Pancreas (tissue), 10 donors: ENCODE results near the gene VPS26B. TPM values are rescaled to one million over a fixed set of nuclear protein-coding genes. Genes with fewer than 3 reads are reported as not detected.
"Not testable (repeated sequence)": the region's sequence is repeated elsewhere in the genome, so short reads cannot be mapped to it uniquely, and the experiment has no call there.

Experiments used
- ATAC-seq, 4 donors: fragments of 200-7000 bp; cut with Tn5 transposase; one replicate each; pipeline versions ENCODE4 v1.8.0 to v1.9.1; 2020; ENCODE audit warnings: mild to moderate bottlenecking in 4 of 4, moderate library complexity in 4 of 4
- DNase-seq, 6 donors: peaks; one replicate each; pipeline ENCODE4 v3.0.0-alpha.2; 2020
- FAIRE-seq: peaks from 2 replicates; lab custom pipeline; 2012; peaks lifted over from hg19 to GRCh38; lab: Jason Lieb, UNC
- H3K27ac ChIP-seq, 4 donors: fragments of 200-600 bp; sonication (generic); 1 replicate in 3 of 4; 2 replicates in 1 of 4; pipeline versions ENCODE4 v1.5.0 to v1.8.0; 2020
- H3K27me3 ChIP-seq, 4 donors: fragments of 200-600 bp; one replicate each; pipeline ENCODE4 v1.8.0; 2021
- H3K36me3 ChIP-seq, 3 donors: fragments of 200-600 bp; sonication (generic) in 1 of 3; one replicate each; pipeline versions ENCODE4 v1.5.0 to v1.8.0; 2020 to 2021
- H3K4me1 ChIP-seq, 3 donors: fragments of 200-600 bp; one replicate each; pipeline ENCODE4 v1.8.0; 2021
- H3K4me3 ChIP-seq, 4 donors: fragments of 200-600 bp; sonication (generic) in 2 of 4; one replicate each; pipeline versions ENCODE4 v1.5.0 to v1.8.0; 2020 to 2021
- H3K9me3 ChIP-seq, 4 donors: fragments of 200-600 bp; one replicate each; pipeline ENCODE4 v1.8.0; 2021
- WGBS, 2 donors: extraction: QIAGEN DNeasy Blood & Tissue Kit; methylation state at CpG; one replicate each; pipeline ENCODE4 v1.1.7; 2013; 5-methylcytosine and 5-hydroxymethylcytosine counted together
- intact Hi-C, 3 donors: fragments of 100-400 bp; cut with DNase I; formaldehyde crosslinking; loops; one replicate each; pipeline versions ENCODE4 v1.11.1 to v1.14.2; 2022
- polyA plus RNA-seq, 2 donors: library from polyadenylated mRNA; stranded (reverse); fragments of 200-250 nt; gene quantifications; one replicate each; pipeline ENCODE4 v1.2.3, GENCODE V29; 2013
- total RNA-seq, 6 donors: library from RNA; stranded (reverse); fragmentation: NEBNext Ultra II Directional in 4 of 6; extraction: Animal tissue kit (Norgen Biotek cat#: 25700) in 4 of 6; gene quantifications; one replicate each; pipeline versions ENCODE4 v1.2.1 to v1.2.4, GENCODE V29; 2021 to 2023
- TF ChIP-seq, protein P1 (sequence below), 4 donors: fragments of 200-600 bp; sonication (generic) in 3 of 4; IDR thresholded peaks; one replicate each; pipeline versions ENCODE4 v1.5.0 to v1.8.0; 2021; ENCODE audit warnings: antibody characterized with exemption in 4 of 4
- donor health status: healthy with polysubstance abuse.
- donor health status: DM: no; HTN: no; CAD: no; lungs with moderate emphysema.
- donor health status: DM: no; HTN: no; CAD: no.
- donor health status: control.
- donor health status: control.
- donor health status: Bipolar disorder and iron deficiency.
- donor health status: DM: yes; HTN: yes; CAD: no.
- donor health status: DM: no; HTN: no; CAD: no.
- donor health status: DM: no; HTN: no; CAD: no.
- donor health status: DM: yes; HTN: yes; CAD: no.

The VPS26B gene
- total and polyA plus RNA-seq, 8 donors, result 18.1 to 30.3 (median 26.5) TPM

DNA sequence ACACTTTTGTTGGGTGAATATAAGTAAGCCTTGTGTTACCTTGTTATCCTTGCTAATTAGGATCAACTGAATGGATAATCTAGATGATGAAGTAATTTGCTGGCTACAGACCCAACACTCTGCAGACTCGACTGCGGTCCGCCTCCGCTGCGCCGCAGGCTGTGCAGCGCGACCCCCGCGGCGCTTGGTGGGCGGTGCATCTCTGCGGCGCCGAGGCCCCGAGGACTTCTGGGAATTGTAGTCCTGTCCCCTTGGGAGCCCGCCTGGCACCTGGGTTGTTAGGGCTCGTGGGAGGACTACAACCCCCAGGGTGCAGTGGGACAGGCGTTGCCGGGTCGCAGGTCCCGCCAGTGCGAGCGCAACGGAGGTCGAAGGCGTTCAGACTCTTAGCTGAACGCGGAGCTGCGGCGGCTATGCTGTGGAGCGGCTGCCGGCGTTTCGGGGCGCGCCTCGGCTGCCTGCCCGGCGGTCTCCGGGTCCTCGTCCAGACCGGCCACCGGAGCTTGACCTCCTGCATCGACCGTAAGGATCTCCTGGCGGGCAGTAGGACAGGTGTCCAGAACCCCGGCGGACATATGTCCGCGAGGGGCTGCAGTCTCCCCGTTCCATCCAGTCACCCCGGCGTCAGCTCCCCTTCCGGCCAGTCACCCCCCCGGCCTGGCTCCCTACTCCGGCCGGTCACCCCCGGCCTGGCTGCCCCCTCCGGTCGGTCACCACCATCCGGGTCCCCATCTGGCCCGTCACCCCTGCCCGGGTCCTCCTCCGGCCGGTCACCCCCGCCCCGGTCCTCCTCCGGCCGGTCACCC lies 28.9 kb downstream of the VPS26B start, which contains the start of the genes ACAD8 and THYN1:
Gene ACAD8, plus strand, starts transcription at position 381 of the 806 bp plus-strand sequence. Its CDS starts 33 bp downstream, at position 414.
Gene THYN1, minus strand, starts transcription at position 165 of the 806 bp plus-strand sequence. CDS start 470 bp downstream, outside the sequence.
- ATAC-seq (peak; percentile 99 to 100 (median 100)), FAIRE-seq (no peak), DNase-seq (peak; percentile 93 to 98 (median 96))
- TF ChIP-seq, protein P1, sequence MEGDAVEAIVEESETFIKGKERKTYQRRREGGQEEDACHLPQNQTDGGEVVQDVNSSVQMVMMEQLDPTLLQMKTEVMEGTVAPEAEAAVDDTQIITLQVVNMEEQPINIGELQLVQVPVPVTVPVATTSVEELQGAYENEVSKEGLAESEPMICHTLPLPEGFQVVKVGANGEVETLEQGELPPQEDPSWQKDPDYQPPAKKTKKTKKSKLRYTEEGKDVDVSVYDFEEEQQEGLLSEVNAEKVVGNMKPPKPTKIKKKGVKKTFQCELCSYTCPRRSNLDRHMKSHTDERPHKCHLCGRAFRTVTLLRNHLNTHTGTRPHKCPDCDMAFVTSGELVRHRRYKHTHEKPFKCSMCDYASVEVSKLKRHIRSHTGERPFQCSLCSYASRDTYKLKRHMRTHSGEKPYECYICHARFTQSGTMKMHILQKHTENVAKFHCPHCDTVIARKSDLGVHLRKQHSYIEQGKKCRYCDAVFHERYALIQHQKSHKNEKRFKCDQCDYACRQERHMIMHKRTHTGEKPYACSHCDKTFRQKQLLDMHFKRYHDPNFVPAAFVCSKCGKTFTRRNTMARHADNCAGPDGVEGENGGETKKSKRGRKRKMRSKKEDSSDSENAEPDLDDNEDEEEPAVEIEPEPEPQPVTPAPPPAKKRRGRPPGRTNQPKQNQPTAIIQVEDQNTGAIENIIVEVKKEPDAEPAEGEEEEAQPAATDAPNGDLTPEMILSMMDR (IDR thresholded peaks at IDR 0.05), result peak in 3 of 4 donors; percentile 10 to 47 (median 17)
- Histone ChIP-seq H3K27ac (peak within 1 kb of the TSS in 3 of 4 donors; percentile 39 to 50 (median 43)), H3K4me1 (peaks cover 0 to 17% (median 8%) of the 10 kb centered on the region in 3 donors), H3K36me3 (peaks cover 0 to 23% (median 0%) of the 10 kb centered on the region in 3 donors), H3K4me3 (peak within 1 kb of the TSS; percentile 75 to 94 (median 90)), H3K27me3 (no peaks in the 10 kb centered on the region), H3K9me3 (no peaks in the 10 kb centered on the region)
- intact Hi-C loops, result no loop called here
- WGBS, 2 donors, result 0% methylated on average over 48 to 70 of the region's 70 CpGs

DNA sequence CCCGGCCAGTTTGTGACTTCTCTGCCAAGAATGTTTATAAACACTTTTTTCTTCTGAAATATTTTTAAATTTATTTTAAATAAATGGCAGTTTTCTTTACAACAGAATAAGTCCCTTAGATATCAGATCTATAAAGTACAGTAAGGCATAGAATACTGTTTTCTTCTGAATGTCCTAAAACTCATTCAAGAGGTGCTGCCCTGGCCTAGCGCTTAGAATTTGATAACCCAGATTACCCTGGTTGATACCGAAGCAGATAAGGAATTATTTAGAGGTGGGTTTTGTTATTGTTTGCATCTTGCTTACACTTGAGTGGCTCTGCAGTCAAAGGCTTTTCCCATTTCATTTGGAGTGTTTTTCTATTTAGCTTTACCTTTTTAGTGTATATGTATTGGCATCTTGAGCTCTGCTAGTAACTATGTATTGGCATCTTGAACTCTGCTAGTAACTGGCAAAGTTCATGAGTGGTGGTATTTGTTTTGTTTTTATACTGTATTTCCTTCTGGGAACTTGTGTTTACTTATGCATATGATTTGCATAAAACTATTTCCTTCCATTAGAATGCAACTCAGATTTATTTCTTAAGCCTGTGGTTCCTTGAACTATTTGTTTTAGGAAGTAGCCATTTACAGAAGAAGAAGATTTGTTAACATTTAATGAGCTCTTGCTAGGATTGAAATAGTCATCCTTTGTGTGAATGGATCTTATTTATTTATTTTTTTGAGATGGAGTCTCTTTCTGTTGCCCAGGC lies 30.1 kb downstream of the VPS26B start:
- Histone ChIP-seq H3K27ac (no peak overlapping the region), H3K9me3 (no peaks in the 10 kb centered on the region), H3K36me3 (peaks cover 0 to 24% (median 0%) of the 10 kb centered on the region in 3 donors), H3K27me3 (no peaks in the 10 kb centered on the region), H3K4me3 (peak overlapping the region in 3 of 4 donors; percentile 85 to 94 (median 94)), H3K4me1 (peaks cover 0 to 17% (median 8%) of the 10 kb centered on the region in 3 donors)
- ATAC-seq (no peak), DNase-seq (no peak), FAIRE-seq (no peak)
- 28% methylated on average over 3 of the region's 3 CpGs for WGBS, 2 donors
- intact Hi-C loops, result no loop called here
- TF ChIP-seq, protein P1 (IDR thresholded peaks at IDR 0.05), result no peak

DNA sequence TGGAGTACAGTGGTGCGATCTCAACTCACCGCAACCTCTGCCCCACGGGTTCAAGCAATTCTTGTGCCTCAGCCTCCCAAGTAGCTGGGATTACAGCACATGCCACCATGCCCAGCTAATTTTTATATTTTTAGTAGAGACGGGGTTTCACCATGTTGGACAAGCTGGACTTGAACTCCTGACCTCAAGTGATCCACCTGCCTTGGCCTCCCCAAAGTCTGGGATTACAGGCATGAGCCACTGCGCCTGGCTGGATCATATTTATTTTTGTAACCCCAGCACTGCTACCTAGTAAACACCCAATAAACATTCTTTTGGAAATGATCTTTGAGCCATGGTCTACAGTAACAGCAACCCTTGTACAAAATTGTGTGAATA lies 30.7 kb downstream of the VPS26B start:
- H3K27ac ChIP-seq, FAIRE-seq, H3K9me3 ChIP-seq, DNase-seq, H3K27me3 ChIP-seq, intact Hi-C loops, ATAC-seq, H3K4me3 ChIP-seq: not testable (repeated sequence)
- H3K4me1 ChIP-seq, result peaks cover 0 to 17% (median 8%) of the 10 kb centered on the region in 3 donors
- H3K36me3 ChIP-seq, result peaks cover 0 to 25% (median 5%) of the 10 kb centered on the region in 3 donors
- 97 to 99% methylated on average over 5 of the region's 5 CpGs for WGBS, 2 donors

DNA sequence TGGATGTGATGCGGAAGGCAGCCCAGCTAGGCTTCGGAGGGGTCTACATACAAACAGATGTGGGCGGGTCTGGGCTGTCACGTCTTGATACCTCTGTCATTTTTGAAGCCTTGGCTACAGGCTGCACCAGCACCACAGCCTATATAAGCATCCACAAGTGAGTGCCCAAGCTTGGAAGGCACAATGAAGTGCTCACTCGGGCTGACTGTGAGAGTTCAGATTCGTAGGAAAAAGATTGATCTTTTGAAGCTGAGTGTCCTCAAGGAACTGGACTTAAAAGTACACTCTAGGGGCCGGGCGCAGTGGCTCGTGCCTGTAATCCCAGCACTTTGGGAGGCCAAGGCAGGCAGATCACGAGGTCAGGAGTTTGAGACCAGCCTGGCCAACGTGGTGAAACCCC lies 32.6 kb downstream of the VPS26B start:
- peaks cover 0 to 13% (median 8%) of the 10 kb centered on the region in 3 donors for H3K4me1 ChIP-seq
- ATAC-seq (no peak), FAIRE-seq (no peak), DNase-seq (no peak)
- no peak overlapping the region for H3K27ac ChIP-seq
- TF ChIP-seq, protein P1 (IDR thresholded peaks at IDR 0.05), result no peak
- intact Hi-C loops, result no loop called here
- H3K9me3 ChIP-seq, result no peaks in the 10 kb centered on the region
- 91 to 92% methylated on average over 11 of the region's 11 CpGs for WGBS, 2 donors
- no peaks in the 10 kb centered on the region for H3K27me3 ChIP-seq
- no peak overlapping the region for H3K4me3 ChIP-seq
- peaks cover 0 to 35% (median 12%) of the 10 kb centered on the region in 3 donors for H3K36me3 ChIP-seq

DNA sequence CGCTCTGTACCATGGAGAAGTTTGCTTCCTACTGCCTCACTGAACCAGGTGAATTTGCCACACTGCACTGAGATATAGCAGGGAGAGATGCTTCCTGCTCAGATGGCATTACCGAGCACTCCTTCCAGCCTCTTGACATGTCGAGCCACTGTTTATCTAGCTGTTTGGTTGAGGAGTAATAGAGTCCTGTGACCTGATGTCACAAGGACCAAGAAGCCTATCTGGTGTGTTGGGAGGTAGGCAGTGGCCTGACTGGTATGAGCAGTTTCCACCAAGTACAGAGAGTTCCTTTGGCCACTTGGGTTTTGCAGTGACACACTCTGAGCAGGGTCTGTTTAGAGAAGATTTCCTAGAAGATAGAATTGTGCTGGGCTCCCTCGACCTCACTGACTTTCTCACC lies 34.1 kb downstream of the VPS26B start:
- H3K4me3 ChIP-seq, result no peak overlapping the region
- intact Hi-C loops, result no loop called here
- ATAC-seq (no peak), FAIRE-seq (no peak), DNase-seq (no peak)
- no peaks in the 10 kb centered on the region for H3K9me3 ChIP-seq
- H3K36me3 ChIP-seq, result peaks cover 0 to 36% (median 12%) of the 10 kb centered on the region in 3 donors
- no peaks in the 10 kb centered on the region for H3K27me3 ChIP-seq
- no peak overlapping the region for H3K27ac ChIP-seq
- peaks cover 0 to 10% (median 8%) of the 10 kb centered on the region in 3 donors for H3K4me1 ChIP-seq
- TF ChIP-seq, protein P1 (IDR thresholded peaks at IDR 0.05), result no peak
- 84 to 88% methylated on average over 4 of the region's 4 CpGs for WGBS, 2 donors
